ENCODE results near the gene SGMS1. TPM values are rescaled to one million over a fixed set of nuclear protein-coding genes. Genes with fewer than 3 reads are reported as not detected.

Gene SGMS1
- total RNA-seq, 1 experiment from 2014 or later, result 20.4 TPM

DNA sequence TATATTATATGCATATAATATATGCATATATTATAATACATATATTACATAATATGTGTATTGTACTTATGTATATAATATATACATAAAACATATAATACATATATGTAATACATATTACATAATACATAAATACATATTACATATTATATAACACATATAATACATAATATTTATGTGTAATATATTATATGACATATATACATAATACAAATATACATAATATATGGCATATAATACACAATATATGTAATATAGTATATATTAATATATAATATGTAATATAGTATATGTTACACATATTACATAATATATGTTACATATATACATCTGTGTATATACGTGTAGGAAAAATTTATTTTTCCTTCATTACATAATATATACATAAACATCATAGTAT, 63.4 kb downstream of the SGMS1 start:
- DNase-seq, result no peak
- Histone ChIP-seq H3K9ac (ENCODE audit: extremely low read depth, insufficient read length, low read length) (no peak overlapping the region), H2BK12ac (ENCODE audit: insufficient read length, low read depth, low read length) (no peak overlapping the region), H2BK20ac (ENCODE audit: low read depth, low read length, poor library complexity, severe bottlenecking) (no peak overlapping the region), H3K4me1 (ENCODE audit: insufficient read depth, low read length) (peaks cover 4% of the 10 kb centered on the region; the same call in 1 of the 2 replicates), H3K9me3 (ENCODE audit: control insufficient read depth, low read depth, low read length) (no peaks in the 10 kb centered on the region), H3K56ac (ENCODE audit: insufficient read length, low read depth, low read length) (no peak overlapping the region), H2BK15ac (ENCODE audit: low read depth, low read length) (no peak overlapping the region), H3K23ac (ENCODE audit: insufficient read length, low read depth, low read length) (no peak overlapping the region), H3K18ac (ENCODE audit: insufficient read length, low read depth, low read length) (no peak overlapping the region), H4K5ac (ENCODE audit: insufficient read length, low read depth, low read length) (no peak overlapping the region), H4K91ac (ENCODE audit: insufficient read length, low read depth, low read length) (no peak overlapping the region), H3K4ac (ENCODE audit: low read depth, low read length) (no peak overlapping the region), H3K23me2 (ENCODE audit: insufficient read length, low read depth, low read length, poor library complexity, severe bottlenecking) (no peaks in the 10 kb centered on the region), H3T11ph (ENCODE audit: low read length) (no peak overlapping the region), H2BK120ac (ENCODE audit: low read depth, low read length, poor library complexity, severe bottlenecking) (no peak overlapping the region), H4K8ac (replicated peaks; ENCODE audit: insufficient read length, low read depth, low read length) (no peak overlapping the region), H3K4me2 (ENCODE audit: insufficient read depth, insufficient read length, low read length) (no peak overlapping the region), H2AFZ (ENCODE audit: low read length) (no peak overlapping the region), H3K14ac (ENCODE audit: insufficient read depth, low read length) (no peak overlapping the region), H3K27ac (ENCODE audit: insufficient read length, low read depth, low read length) (no peak overlapping the region), H4K20me1 (ENCODE audit: control insufficient read depth, insufficient read depth, insufficient read length) (peaks cover 2% of the 10 kb centered on the region), H3K27me3 (ENCODE audit: insufficient read depth, low read length) (no peaks in the 10 kb centered on the region), H3K79me2 (ENCODE audit: insufficient read depth, low read length) (peaks cover 2% of the 10 kb centered on the region; the same call in 1 of the 2 replicates), H3K79me1 (ENCODE audit: insufficient read depth, low read depth, low read length, poor library complexity, severe bottlenecking) (peaks cover 2% of the 10 kb centered on the region), H2AK5ac (ENCODE audit: insufficient read length, low read length) (no peak overlapping the region), H2BK5ac (ENCODE audit: insufficient read length, low read length) (no peak overlapping the region)
- no CpG with 5 or more reads among the region's 1 CpG for WGBS (ENCODE audit: extremely low coverage, insufficient read length, low lambda C conversion rate)
- H3K9me3 Mint-ChIP-seq, result no peaks in the 10 kb centered on the region
- no peaks in the 10 kb centered on the region for H3K27me3 Mint-ChIP-seq (ENCODE audit: low read depth)
- no peaks in the 10 kb centered on the region for H3K36me3 Mint-ChIP-seq (ENCODE audit: insufficient read depth in 1 of 3, low read depth in 3 of 3)
- peaks cover 28 to 49% of the 10 kb centered on the region in 2 experiments for H3K4me1 Mint-ChIP-seq
- H3K4me3 Mint-ChIP-seq, result no peak overlapping the region
- TF ChIP-seq, protein P1, sequence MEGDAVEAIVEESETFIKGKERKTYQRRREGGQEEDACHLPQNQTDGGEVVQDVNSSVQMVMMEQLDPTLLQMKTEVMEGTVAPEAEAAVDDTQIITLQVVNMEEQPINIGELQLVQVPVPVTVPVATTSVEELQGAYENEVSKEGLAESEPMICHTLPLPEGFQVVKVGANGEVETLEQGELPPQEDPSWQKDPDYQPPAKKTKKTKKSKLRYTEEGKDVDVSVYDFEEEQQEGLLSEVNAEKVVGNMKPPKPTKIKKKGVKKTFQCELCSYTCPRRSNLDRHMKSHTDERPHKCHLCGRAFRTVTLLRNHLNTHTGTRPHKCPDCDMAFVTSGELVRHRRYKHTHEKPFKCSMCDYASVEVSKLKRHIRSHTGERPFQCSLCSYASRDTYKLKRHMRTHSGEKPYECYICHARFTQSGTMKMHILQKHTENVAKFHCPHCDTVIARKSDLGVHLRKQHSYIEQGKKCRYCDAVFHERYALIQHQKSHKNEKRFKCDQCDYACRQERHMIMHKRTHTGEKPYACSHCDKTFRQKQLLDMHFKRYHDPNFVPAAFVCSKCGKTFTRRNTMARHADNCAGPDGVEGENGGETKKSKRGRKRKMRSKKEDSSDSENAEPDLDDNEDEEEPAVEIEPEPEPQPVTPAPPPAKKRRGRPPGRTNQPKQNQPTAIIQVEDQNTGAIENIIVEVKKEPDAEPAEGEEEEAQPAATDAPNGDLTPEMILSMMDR (conservative IDR thresholded peaks at IDR 0.05), result no peak
- no peak overlapping the region for H3K27ac Mint-ChIP-seq
